Raji (cell line): ENCODE data around the gene B4GAT1.

ENCODE experiments used
- POLR2A ChIP-seq: IDR thresholded peaks from 2 replicates; pipeline ENCODE4 v1.6.1; 2011; ENCODE audit warnings: low read depth, low read length, control low read depth; ENCODE audit not compliant: insufficient read depth

Gene B4GAT1

GRCh38 chr11:66322732-66323427 is 24.5 kb downstream of the B4GAT1 start:
- no peak for TF ChIP-seq POLR2A

GRCh38 chr11:66321606-66322005 is 25.8 kb downstream of the B4GAT1 start:
- no peak for TF ChIP-seq POLR2A

GRCh38 chr11:66318600-66318970 is 28.8 kb downstream of the B4GAT1 start:
- no peak for TF ChIP-seq POLR2A

- no peak for TF ChIP-seq POLR2A
Measured at GRCh38 chr11:66317723-66318599, 29.5 kb downstream of the B4GAT1 start.

GRCh38 chr11:66317322-66317722 is 30.1 kb downstream of the B4GAT1 start:
- 0 out of 2 replicates have a peak, but pooled peaks have one; percentile 20 for TF ChIP-seq POLR2A

- TF ChIP-seq POLR2A: no peak
Measured at GRCh38 chr11:66316849-66317251, 30.6 kb downstream of the B4GAT1 start, which contains the start of gene CD248. Gene CD248, minus strand, starts transcription at chr11:66317044. Its CDS starts 17 bp downstream, at chr11:66317027.

GRCh38 chr11:66315921-66316811 is 31.3 kb downstream of the B4GAT1 start:
- no peak for TF ChIP-seq POLR2A

- TF ChIP-seq POLR2A: no peak
Measured at GRCh38 chr11:66315498-66315885, 31.9 kb downstream of the B4GAT1 start.

GRCh38 chr11:66314561-66315497 is 32.6 kb downstream of the B4GAT1 start:
- no peak for TF ChIP-seq POLR2A

- TF ChIP-seq POLR2A: no peak
Measured at GRCh38 chr11:66314186-66314501, 33.3 kb downstream of the B4GAT1 start.

GRCh38 chr11:66313321-66314185 is 33.9 kb downstream of the B4GAT1 start:
- TF ChIP-seq POLR2A: no peak

- no peak; the same call in 1 of the 2 replicates for TF ChIP-seq POLR2A
Measured at GRCh38 chr11:66312549-66313320, 34.7 kb downstream of the B4GAT1 start.
